HG03342 (cell line): ENCODE data around the gene ELOVL7.
"Not testable (repeated sequence)": the region's sequence is repeated elsewhere in the genome, so short reads cannot be mapped to it uniquely, and the experiment has no call there.

Experiments
- ATAC-seq: cut with Tn5 transposase; IDR thresholded peaks from one replicate; pipeline ENCODE4 v1.9.1; 2021; ENCODE audit warnings: mild to moderate bottlenecking, moderate library complexity; ENCODE audit not compliant: unreplicated experiment

Gene ELOVL7

DNA sequence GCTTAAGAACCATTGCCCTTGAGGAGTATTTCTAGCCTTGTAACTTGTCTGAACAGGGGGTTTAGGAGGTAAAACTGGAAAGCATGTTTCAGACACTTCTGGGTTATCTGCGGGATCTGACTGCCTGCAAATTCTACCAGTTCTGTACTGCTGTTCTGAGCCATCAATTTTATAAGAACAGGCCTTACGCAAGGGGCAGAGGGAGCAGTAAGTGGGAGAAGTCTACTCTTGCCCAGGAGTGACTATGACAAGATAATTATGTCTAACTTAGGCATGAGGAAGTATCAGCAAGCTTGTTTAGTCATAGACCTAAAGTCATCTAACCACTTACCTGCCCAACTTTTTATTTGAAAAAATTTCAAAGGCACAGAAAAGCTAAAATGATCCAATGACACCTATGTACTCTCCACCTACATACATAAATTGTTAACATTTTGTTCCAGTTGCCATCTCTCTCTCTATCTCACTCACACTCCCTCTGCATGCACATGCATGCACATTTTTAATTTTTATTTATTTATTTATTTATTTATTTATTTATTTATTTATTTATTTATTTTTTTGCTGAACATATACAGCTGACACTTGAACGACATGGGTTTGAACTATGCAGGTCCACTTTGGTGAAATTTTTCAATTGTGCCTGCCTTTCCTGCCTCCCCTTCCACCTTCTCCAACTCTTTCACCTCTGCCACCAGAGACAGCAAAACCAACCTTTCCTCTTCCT is 125.7 kb downstream of the ELOVL7 start:
- no peak for ATAC-seq

DNA sequence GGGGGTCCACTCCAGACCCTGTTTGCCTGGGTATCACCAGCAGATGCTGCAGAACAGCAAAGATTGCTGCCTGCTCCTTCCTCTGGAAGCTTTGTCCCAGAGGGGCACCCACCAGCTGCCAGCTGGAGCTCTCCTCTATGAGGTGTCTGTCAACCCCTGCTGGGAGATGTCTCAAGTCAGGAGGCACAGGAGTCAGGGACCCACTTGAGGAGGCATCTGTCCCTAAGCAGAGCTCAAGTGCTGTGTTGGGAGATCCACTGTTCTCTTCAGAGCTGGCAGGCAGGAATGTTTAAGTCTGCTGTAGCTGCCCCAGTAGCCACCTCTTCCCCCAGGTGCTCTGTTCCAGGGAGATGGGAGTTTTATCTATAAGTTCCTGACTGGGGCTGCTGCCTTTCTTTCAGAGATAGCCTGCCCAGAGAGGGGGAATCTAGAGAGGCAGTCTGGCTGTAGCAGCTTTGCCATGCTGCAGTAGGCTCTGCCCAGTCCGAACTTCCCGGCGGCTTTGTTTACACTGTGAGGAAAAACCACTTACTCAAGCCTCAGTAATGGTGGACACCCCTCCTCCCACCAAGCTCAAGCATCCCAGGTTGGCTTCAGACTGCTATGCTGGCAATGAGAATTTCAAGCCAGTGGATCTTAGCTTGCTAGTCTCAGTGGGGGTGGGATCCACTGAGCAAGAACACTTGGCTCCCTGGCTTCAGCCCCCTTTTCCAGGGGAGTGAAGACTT is 128.7 kb downstream of the ELOVL7 start:
- not testable (repeated sequence) for ATAC-seq

DNA sequence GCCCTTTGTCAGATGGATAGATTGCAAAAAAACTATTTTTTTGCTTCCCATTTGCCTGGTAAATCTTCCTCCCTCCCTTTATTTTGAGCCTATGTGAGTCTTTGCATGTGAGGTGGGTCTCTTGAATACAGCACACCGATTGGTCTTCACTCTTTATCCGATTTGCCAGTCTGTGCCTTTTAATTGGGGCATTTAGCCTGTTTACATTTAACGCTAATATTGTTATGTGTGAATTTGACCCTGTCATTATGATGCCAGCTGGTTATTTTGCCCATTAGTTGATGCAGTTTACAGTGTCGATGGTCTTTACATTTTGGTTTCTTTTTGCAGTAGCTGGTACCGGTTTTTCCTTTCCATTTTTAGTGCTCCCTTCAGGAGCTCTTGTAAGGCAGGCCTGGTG is 131.1 kb downstream of the ELOVL7 start:
- ATAC-seq: no peak

DNA sequence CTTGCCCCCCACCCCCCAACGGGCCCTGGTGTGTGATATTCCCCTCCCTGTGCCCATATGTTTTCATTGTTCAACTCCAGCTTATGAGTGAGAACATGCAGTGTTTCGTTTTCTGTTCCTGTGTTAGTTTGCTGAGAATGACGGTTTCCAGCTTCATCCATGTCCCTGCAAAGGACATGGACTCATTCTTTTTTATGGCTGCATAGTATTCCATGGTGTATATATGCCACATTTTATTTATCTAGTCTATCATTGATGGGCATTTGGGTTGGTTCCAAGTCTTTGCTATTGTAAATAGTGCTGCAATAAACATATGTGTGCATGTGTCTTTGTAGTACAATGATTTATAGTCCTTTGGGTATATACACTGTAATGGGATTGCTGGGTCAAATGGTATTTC is 132.2 kb downstream of the ELOVL7 start:
- not testable (repeated sequence) for ATAC-seq

DNA sequence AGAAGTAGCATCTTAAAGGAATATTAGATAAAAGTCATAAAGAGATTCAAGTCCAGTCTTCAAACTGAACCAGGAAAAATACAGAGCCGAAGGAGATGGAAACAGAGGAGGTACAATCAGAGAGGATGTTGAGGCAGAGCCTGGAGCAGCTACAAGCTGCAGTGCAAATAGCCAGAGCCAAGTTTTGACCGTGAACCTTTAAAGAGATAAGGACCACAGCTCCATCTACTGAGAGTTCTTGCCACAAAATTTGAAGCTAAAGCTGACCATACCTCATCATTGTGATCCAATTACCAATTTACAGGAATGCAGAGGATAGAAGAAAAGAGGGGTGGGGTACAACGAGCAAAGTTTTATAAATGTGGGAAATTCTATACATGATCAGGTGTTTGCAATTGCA is 133.7 kb downstream of the ELOVL7 start:
- ATAC-seq: no peak

DNA sequence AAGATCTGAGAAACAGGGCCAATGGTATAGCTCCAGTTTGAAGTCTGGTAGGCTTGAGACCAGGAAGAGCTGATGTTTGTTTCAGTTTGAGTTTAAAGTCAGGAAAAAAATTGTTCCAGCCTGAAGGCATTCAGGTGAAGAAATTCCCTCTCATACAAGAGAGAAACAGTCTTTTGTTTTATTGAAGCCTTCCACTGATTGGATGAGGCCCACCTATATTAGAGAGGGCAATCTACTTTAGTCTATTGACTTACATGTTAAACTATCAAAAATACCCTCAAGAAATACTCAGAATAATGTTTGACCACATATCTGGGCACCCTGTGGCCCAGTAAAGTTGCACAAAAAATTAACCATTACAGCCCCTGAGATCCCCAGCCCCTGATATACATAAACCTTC is 138.9 kb downstream of the ELOVL7 start:
- no peak for ATAC-seq

DNA sequence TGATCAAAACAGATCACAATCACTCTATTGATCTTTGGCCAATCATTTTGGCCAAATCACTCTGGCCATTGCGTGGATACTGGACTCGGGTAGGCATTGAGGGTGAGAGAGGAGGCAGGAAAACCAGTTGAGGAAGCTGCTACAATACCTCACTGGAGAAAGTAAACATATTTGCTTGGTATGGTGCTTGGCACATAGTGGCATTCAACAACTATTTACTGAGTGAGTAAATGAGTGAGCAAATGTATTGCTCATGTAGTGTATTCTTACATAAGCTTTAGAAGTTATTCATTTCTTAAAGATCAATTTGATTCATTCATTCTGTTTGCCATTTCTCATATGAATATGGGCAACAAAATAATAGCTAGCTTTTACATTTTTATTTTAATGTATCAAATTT is 140.1 kb downstream of the ELOVL7 start:
- ATAC-seq: no peak
